SKM-1 treated with dmso at 0.1 percent for 144 hours (cell line): Measurements from ENCODE around the gene NBEA.
"Not testable (repeated sequence)": the region's sequence is repeated elsewhere in the genome, so short reads cannot be mapped to it uniquely, and the experiment has no call there.

ENCODE experiments used
- DNase-seq: peaks from one replicate; lab custom pipeline; 2025; ENCODE audit not compliant: unreplicated experiment; lab: John Stamatoyannopoulos, UW

NBEA gene

GRCh38 chr13:35365883-35366282 is 423.8 kb downstream of the NBEA start:
- no peak for DNase-seq

- DNase-seq, result no peak
These were observed 425.5 kb downstream of the NBEA start for GRCh38 chr13:35367586-35367985.

- DNase-seq, result no peak
These were observed 436.9 kb downstream of the NBEA start for GRCh38 chr13:35378939-35379338.

GRCh38 chr13:35379663-35380062 is 437.6 kb downstream of the NBEA start:
- no peak for DNase-seq

GRCh38 chr13:35387682-35388250 is 445.7 kb downstream of the NBEA start:
- no peak for DNase-seq

GRCh38 chr13:35388441-35389355 is 446.6 kb downstream of the NBEA start:
- no peak for DNase-seq

- no peak for DNase-seq
These were observed 447.5 kb downstream of the NBEA start for GRCh38 chr13:35389535-35389934.

GRCh38 chr13:35392768-35393167 is 450.7 kb downstream of the NBEA start:
- no peak for DNase-seq

GRCh38 chr13:35393886-35394285 is 451.8 kb downstream of the NBEA start:
- no peak for DNase-seq

- DNase-seq, result not testable (repeated sequence)
These were observed 466.2 kb downstream of the NBEA start for GRCh38 chr13:35408285-35408684.

GRCh38 chr13:35411059-35411744 is 469.1 kb downstream of the NBEA start:
- DNase-seq, result no peak

GRCh38 chr13:35448465-35448864 is 506.4 kb downstream of the NBEA start:
- DNase-seq, result no peak

- no peak for DNase-seq
These were observed 507.8 kb downstream of the NBEA start for GRCh38 chr13:35449821-35450220.

GRCh38 chr13:35455022-35455421 is 513.0 kb downstream of the NBEA start:
- no peak for DNase-seq

- no peak for DNase-seq
These were observed 515.2 kb downstream of the NBEA start for GRCh38 chr13:35457258-35457657.

GRCh38 chr13:35460061-35460460 is 518.0 kb downstream of the NBEA start:
- no peak for DNase-seq

GRCh38 chr13:35465371-35465770 is 523.3 kb downstream of the NBEA start:
- DNase-seq, result no peak

GRCh38 chr13:35468195-35468594 is 526.1 kb downstream of the NBEA start:
- no peak for DNase-seq

GRCh38 chr13:35469806-35470525 is 527.9 kb downstream of the NBEA start:
- DNase-seq, result no peak

GRCh38 chr13:35470671-35471661 is 528.9 kb downstream of the NBEA start:
- DNase-seq, result no peak
